Stimulated activated CD8-positive, alpha-beta memory T cell treated with anti-CD3 and anti-CD28 coated beads, Interleukin-4, amount 100 ng/mL, for 4 hours (primary cell): ENCODE measurements around the gene ENDOD1.
A peak's percentile ranks its signal among the peaks of the same experiment; 100 is the strongest.
"Not testable (repeated sequence)": the region's sequence is repeated elsewhere in the genome, so short reads cannot be mapped to it uniquely, and the experiment has no call there.

ENCODE experiments used
- DNase-seq, 2 donors: peaks; one replicate each; pipeline ENCODE4 v3.0.0-alpha.2; 2020; ENCODE audit warnings: low read depth in 2 of 2, low spot score in 1 of 2

Gene ENDOD1

GRCh38 chr11:95089620-95090542 lies at the start of gene ENDOD1:
ENDOD1 (plus strand) TSS chr11:95089846; CDS start chr11:95089928, 82 bp downstream.
- peak; percentile 52 to 66 for DNase-seq

GRCh38 chr11:95042239-95042638 lies 47.4 kb upstream of the ENDOD1 start:
- DNase-seq: no peak

GRCh38 chr11:95042906-95043305 lies 46.7 kb upstream of the ENDOD1 start:
- no peak for DNase-seq

GRCh38 chr11:95044010-95044409 lies 45.6 kb upstream of the ENDOD1 start:
- DNase-seq: no peak

GRCh38 chr11:95045812-95046211 lies 43.8 kb upstream of the ENDOD1 start:
- DNase-seq: no peak

- not testable (repeated sequence) for DNase-seq
These were observed 40.5 kb upstream of the ENDOD1 start, which contains the start of gene KDM4F for GRCh38 chr11:95049122-95049521. KDM4F (plus strand) TSS chr11:95049422.

GRCh38 chr11:95050595-95051202 lies 38.9 kb upstream of the ENDOD1 start:
- DNase-seq: no peak

- DNase-seq: no peak
These were observed 35.3 kb upstream of the ENDOD1 start for GRCh38 chr11:95054356-95054755.

- DNase-seq: no peak
These were observed 34.3 kb upstream of the ENDOD1 start for GRCh38 chr11:95055283-95055897.

GRCh38 chr11:95057959-95058358 lies 31.7 kb upstream of the ENDOD1 start:
- no peak for DNase-seq

- no peak for DNase-seq
These were observed 31.0 kb upstream of the ENDOD1 start for GRCh38 chr11:95058621-95059020.

- no peak for DNase-seq
These were observed 30.6 kb upstream of the ENDOD1 start for GRCh38 chr11:95059046-95059445.

GRCh38 chr11:95065336-95065735 lies 24.3 kb upstream of the ENDOD1 start:
- DNase-seq: no peak

GRCh38 chr11:95066716-95067038 lies 23.0 kb upstream of the ENDOD1 start, which contains the start of gene SRSF8:
SRSF8 (plus strand) TSS chr11:95066919; CDS start chr11:95067227, 308 bp downstream.
- no peak for DNase-seq

GRCh38 chr11:95067039-95067840 lies 22.4 kb upstream of the ENDOD1 start:
- peak; percentile 23 to 50 for DNase-seq

- peak in 1 of 2 donors; percentile 11 for DNase-seq
These were observed 21.8 kb upstream of the ENDOD1 start for GRCh38 chr11:95067841-95068219.

GRCh38 chr11:95068549-95068948 lies 21.1 kb upstream of the ENDOD1 start:
- DNase-seq: peak; percentile 17 to 24

GRCh38 chr11:95070471-95070870 lies 19.2 kb upstream of the ENDOD1 start:
- no peak for DNase-seq

GRCh38 chr11:95072948-95073347 lies 16.7 kb upstream of the ENDOD1 start:
- DNase-seq: no peak

GRCh38 chr11:95074792-95075563 lies 14.7 kb upstream of the ENDOD1 start:
- DNase-seq: no peak
